GM12891 (cell line): ENCODE measurements around the gene SETD1B.

ENCODE experiments used
- PAX5 ChIP-seq: IDR thresholded peaks from 2 replicates; pipeline ENCODE4 v1.6.1; 2011; ENCODE audit warnings: low read length, moderate library complexity, mild to moderate bottlenecking; ENCODE audit not compliant: insufficient read depth, severe bottlenecking
- POLR2A ChIP-seq: IDR thresholded peaks from 2 replicates; pipeline ENCODE4 v1.6.1; 2011; ENCODE audit warnings: low read depth, low read length, control low read depth
- POLR2AphosphoS5 ChIP-seq: IDR thresholded peaks from 2 replicates; pipeline ENCODE4 v1.6.1; 2011; ENCODE audit warnings: low read depth, low read length, control low read depth
- POU2F2 ChIP-seq: IDR thresholded peaks from 2 replicates; pipeline ENCODE4 v1.6.1; 2011; ENCODE audit warnings: low read depth, mild to moderate bottlenecking, control low read depth, low read length, moderate library complexity
- SPI1 ChIP-seq: IDR thresholded peaks from 2 replicates; pipeline ENCODE4 v1.6.1; 2011; ENCODE audit warnings: low read depth, low read length, control low read depth
- TAF1 ChIP-seq: IDR thresholded peaks from 2 replicates; pipeline ENCODE4 v1.6.1; 2011; ENCODE audit warnings: low read depth, low read length, control low read depth

DNA sequence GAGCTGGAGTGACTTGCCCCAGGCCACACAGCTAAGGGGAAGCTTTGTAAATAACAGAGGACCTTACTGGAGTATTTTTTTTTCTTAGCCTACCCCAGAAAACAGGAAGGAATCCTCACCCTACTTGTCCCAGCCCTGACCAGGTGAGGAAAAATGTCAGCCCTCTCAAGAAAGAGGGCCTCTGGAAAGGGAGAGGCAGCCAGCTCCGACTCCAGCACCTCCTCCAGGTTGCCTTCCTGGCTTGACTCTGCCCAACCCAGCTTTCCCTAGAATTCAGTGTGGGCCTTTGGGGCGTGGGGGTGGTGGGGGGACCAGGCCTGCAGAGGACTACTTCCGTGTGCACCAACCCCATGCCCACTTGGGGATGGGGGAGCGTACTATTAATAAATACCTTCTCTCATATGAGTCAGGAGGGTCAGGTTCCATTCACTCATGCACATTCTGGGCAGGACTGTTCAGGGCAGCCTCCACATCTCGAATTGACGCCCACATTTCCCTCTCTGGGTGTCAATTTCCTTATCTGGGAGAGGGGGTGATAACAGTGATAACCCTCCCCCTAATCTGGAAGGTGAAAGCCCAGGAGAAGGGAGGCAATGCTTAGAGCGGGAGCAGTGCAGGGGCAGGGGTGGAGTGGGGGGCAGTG is 15.5 kb upstream of the SETD1B start:
- TF ChIP-seq POLR2A (no peak), POLR2AphosphoS5 (no peak), SPI1 (no peak), TAF1 (no peak), POU2F2 (no peak), PAX5 (no peak)
